ENCODE results near the gene TMCO1.

GRCh38 chr1:165787741-165788140 is 19.1 kb upstream of the TMCO1 start:
- TF ChIP-seq POLR2A (IDR thresholded peaks at IDR 0.05; ENCODE audit: low read length) (no peak), GATA1 (IDR thresholded peaks at IDR 0.05; ENCODE audit: low read depth, low read length) (no peak)

All from erythroblast (primary cell).